Stimulated activated naive CD8-positive, alpha-beta T cell treated with anti-CD3 and anti-CD28 coated beads, Interleukin-15, Interleukin-2, amounts not matched to agents 100 U/mL and 50 U/mL, for 24 hours (primary cell): Measurements from ENCODE around the gene ETV6.

Experiments
- ATAC-seq: fragments of 150-1000 bp; cut with Tn5 transposase; one replicate; pipeline ENCODE4 v1.10.0; 2021
- DNase-seq: peaks from one replicate; pipeline ENCODE4 v3.0.0; 2021

The ETV6 gene

DNA sequence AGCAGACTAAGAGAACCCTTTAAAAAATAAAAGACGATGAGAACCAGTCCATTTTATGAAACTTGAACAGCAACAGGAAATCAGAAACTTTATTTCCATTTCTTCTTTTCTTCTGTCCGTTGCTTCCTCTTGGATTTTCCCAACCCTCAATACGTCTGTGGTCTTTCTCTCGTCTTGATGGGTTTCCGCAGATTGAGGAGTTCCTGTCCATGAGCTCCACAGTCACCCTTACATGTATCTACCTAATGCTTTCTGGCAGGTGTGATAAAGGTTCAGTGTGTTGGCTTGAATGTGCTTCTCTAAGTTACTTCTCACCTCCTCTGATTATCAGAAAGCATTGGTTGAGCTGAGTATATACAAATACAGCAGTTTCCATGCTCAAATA lies 110.0 kb downstream of the ETV6 start:
- DNase-seq: no peak
- ATAC-seq: no peak

DNA sequence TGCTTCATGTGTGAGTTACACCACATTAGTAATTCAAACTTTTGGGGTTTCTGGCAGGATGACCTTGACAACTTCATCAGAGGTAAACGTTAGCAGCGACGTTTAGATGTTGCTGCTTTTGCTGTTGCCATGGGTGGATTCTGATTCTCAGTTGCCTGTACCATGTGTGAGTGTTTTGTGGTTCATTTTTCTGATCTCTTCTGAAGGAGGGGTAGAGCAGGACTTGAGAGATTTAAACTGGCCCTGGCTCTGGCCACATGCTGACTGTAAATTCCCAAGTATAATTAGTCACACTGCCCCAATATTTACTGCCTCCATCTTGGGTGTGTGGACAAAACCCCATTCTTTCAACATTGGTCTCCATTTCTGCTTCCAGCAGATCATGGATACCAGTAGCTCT lies 110.4 kb downstream of the ETV6 start:
- ATAC-seq (no peak), DNase-seq (no peak)

DNA sequence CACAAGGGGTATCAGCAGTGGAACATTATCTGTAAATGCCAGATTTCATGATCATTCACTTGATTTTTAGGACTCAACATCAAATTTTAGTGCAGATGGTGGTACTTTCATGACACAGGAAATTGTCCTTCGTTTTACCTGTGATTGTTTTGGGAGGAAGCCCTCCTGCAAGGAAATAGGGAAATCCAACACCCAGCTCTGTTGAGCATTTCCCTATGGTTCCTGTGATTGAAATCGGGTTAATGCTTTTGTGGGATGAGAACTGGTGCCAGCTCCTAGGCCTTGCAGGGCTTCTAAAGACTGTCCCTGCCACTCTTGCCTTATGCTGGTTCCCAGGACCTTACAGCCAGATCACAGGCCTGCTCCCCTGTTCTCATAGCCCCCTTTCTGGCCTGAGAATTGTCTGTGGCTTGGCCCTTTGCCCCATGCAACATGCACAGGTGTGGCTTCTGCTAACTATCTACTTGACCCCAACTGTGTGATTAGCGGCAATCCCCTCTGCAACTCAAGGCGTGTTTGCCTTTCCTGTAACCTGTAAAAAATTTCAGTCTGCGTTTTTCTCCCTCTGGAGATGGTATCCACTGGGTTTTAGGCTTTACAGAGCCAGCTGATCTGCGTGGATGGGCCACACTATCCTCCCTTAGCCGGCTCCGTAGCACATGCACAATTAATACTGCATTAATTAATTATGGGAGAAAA lies 112.5 kb downstream of the ETV6 start:
- no peak for DNase-seq
- no peak for ATAC-seq

DNA sequence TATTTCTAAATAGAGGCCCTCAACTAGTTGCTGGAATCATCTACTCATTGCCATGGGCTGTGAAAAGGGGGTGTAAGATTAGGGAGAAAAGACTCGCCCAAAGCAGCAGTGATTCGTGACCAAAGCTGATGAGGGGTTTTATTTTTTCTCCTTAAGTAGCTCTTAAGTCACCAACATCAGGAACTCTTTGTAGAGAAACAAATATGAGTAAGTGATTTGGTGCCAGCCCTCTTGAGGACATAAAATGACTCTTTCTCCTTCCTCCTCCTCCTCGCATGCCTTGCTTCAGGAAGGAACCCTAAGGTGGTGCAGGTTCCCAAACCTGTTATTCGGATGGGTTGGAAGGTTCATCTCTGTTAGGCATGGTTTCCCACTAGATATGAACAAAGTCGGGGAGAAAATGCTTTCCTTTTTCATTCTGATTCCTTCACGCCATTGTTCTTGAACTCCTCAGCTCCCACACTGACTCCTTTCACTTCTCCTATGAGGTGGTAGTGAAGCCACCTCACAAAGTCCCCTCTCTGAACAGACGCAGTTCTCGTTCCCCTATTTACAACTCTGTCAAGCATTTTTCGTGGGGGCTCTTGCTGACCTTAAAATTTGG lies 113.4 kb downstream of the ETV6 start:
- DNase-seq: no peak

DNA sequence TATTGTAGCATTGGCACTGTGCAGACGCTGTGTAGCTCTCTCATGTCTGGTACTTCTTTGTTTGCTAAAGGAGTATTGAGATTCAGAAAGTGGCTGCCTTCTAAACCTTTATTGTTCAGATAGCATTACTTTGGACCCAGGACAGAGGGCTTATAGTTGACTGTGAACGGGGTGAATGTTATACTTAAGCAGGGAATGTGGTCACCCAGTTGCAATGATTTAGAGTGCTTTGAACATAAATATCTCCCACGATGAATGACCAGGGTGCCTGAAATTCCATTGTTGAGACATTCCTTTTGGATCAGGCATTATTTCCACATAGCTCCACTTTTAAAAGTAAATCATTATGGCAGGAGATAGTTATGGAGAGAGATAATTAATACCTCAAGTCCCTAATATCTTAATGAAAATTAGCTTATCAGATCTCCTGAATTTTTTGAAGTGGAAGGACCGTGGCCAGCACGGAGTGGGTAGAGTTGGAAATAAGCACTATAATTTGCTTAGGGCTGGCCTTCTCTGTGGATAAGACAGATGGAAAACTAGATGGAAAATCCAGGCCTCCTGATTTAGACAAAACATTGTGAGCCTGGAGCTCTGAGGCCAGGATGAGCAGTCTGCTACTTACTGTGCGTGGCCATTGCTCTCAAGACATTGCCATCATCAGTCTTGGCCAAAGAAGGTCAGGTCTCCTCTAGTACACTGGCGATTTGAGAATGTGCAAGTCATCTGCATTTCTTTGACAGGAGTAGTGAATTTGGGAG lies 114.5 kb downstream of the ETV6 start:
- DNase-seq (no peak), ATAC-seq (no peak)

More for the DNA sequence above, 113.4 kb downstream of the ETV6 start:
- peak; percentile 30 for ATAC-seq

DNA sequence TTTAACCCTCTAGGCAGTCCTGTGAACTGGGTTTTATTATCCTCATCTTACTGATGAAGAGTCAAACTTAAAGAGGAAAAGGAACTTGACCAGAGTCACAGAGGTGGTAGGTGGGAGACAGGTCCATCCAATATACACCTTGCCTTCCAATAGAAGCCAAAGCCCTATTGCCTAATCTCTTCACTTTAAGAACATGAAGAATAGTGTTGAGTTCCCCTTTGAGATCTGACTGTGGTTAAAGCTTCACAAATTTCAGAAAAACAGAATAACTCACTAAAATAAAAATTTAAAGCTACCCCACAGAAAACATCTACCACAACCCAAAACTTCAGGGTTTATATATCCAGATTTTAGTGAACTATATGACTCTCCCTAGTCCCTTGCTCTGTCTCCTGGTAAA lies 115.4 kb downstream of the ETV6 start:
- DNase-seq (no peak), ATAC-seq (no peak)

DNA sequence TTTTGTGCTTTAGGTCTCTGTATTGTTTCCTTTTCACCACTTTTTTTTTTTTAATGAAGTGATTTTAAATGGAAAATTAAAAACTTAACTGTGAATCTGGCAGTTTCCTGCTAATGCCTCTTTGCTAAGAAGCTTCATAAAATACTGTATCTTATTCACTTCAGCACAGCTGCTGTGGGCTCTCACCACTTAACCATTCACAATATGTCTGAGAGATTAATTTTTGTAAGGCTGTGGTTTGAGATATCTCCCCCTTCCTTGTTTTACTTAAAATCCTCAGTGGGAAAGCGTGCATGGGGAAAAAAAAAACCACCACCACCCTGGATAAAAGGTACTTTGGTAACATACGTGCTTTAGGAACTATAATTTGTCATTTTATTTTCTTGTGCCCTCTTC lies 115.9 kb downstream of the ETV6 start:
- ATAC-seq: peak; percentile 26

DNA sequence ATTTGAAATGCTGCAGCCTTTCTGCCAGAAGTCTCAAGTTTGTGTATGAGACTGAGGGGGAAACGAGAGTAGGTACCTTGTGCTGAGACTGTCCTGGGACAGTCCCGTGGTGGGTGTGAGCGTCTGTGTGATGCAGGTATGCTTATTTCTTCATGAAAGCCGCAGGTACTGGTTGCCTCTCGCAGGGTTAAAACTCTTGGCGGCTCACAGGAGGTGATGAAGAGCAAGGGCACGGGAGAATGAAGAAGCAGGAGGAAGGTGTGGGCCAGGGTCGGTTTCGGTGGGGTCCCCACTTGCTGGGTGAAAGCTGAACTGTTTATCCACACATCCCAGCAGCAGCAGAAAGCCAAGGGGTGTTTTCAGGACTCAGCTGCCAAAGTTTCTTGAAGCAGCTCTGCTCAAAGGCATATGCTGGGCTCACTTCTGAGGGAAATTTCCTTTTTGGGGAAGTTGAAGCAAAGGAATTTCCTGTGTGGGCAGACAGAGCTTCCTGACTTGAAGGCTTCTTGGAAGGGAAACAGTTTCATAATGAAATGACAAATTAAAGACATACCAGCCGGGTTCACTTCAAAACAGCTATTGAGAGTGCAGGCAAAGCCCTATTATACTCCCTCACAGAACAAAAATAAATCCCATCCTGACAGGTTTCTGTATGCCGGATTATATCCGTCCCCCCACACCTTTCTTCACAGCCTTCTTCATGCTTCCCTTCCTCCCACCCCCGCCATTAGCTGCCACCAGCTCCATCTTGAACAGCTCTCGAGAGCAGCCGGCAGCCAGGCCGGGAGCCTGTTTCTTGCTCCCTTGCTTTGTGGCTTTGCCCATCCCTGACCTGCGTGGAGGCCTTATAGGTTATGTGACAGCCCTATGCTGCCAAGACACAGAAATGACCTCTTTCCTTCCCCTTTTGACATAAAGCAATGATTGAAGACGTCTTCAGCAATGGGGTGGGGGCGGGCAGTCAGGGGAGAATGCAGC lies 116.6 kb downstream of the ETV6 start:
- ATAC-seq (peak; percentile 94), DNase-seq (peak; percentile 69)

More for the DNA sequence above, 115.9 kb downstream of the ETV6 start:
- DNase-seq: no peak

DNA sequence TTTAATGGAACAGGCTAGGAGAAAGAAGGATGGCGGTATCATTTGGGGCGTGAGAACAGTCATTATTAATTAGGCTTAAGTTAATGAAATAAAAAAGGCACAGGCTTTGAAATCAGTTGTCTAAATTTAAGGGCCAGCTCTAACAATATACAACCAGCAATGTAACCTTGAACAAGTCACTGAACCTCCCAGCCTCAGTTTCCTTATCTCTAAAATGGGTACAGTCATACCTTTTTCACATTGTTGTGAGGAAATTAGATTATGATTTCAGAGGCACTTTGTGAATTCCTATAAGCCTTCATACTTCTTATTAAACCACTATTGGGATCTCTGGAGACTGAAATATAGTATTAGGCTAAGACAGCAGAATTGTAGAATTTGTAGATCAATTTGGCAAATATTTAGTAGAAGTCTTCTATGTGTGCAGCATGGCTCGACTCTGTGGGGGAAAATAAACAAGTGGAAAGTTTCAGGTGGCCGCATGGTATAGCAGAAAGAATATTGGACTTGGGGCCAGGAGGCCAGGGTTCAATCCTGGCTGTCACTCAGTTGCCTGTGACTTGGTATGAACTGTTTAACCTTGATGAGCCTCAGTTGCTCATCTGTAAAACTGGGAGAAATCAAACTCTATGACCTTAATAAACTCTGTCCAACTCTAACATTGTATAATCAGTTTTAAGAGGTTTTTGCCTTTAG lies 117.7 kb downstream of the ETV6 start:
- ATAC-seq (no peak), DNase-seq (no peak)

DNA sequence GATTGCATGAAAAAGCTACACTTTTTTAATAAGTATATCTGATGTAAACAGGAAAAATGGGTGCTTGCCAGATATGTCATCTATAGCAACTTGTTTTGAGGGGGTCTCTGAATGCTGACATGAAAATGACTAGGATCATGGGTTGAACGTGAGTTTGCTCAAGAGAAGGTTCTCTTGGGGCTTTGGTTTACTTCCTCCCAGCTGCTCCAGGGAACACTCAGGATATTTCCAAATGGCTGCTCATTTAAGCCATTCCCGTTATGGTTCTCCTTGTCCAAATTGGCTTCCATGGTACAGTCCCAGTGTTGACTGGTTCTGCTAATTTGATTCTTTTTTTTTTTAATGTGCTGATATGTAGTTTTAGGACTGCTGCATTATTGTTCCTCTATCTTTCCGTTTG lies 118.3 kb downstream of the ETV6 start:
- ATAC-seq (no peak), DNase-seq (no peak)

DNA sequence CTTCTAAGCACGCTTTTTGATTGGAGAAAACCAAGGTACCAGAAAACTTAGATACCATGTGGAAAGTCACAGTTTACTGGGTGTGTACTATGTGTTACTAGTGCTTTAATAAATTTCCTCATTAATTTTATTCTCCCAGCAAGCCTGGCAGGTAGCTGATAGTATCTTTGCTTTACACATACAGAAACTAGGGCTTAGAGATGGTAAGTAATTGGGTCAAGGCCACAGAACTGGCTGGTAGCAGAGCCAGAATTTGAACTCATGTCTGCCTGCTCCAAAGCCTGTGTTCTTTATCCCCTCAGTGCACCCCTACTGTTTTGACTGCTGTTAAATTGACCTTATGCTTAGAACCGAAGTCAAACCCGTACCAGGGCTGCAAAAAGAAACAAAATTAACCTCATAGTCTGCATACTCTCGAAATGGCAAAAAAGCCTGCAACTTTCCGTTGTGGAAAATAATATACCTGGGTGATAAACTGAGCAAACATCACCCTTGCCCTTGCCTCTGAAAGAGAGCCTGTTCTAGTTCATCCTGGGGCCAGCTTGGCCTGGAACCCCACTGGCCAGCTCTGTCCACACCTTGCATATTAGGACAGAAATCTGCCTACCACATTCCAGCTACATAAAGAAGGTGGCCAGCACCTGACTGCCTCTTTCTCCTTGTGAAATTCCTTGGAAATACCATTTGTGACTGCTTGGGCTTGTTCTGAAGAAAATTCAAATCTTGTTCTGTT lies 118.9 kb downstream of the ETV6 start:
- no peak for ATAC-seq

DNA sequence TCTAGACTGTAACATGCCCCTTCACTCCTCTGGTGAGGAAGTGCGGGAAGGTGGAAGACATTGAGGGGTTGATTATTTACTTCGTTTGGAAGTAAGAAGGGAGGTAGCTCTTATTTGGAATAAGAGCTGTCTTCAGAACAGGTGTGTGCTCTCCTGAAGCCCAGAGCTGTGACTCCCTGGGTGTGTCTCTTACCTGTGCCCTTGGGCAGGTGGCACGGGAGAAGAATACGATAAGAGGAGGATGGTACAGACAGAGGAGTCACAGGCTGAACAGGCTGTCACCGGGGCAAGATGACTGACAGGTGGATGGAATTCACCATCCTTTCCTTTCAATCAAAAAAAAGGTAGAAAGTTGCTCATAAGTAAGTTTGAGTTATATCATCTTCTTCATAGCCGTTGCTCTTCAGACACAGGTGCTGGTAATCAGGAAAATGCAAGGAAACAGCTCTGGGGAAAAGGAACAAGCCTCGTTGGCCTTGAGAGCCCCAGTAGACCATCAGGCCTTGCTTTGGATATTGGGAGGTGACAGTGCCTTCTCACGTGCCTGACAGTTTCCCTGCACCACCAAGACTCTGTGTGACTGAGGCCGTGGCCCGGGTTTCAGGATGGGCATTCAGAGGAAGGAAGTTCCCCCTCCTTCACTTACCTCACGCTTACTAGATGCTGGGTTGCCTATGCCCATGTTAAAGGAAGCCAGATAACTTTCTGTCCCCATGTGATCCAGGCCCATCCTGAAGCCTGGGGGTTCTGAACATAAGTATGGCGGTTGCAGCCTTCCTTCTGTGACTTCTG lies 120.4 kb downstream of the ETV6 start:
- DNase-seq: no peak
- ATAC-seq: no peak

More for the DNA sequence above, 118.9 kb downstream of the ETV6 start:
- no peak for DNase-seq

DNA sequence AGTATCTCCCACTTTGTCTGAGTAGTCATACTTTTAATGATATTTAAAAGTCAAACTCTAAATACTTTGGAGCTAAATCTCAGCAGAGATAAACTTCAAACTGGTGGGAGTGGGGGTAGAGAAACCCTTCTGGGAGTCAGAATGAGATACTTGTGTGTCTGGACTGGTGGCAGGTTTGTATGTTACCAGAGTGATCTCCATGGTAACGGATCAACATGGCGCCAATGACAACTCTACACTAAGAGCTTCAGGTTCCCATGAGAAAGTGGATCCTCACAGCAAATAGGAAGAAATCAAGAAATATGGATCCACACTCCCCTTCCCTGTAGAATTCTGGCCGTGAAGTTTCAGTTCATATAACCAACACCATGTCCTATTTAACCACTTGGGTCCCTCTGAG lies 121.9 kb downstream of the ETV6 start:
- DNase-seq (no peak), ATAC-seq (peak; percentile 65)

DNA sequence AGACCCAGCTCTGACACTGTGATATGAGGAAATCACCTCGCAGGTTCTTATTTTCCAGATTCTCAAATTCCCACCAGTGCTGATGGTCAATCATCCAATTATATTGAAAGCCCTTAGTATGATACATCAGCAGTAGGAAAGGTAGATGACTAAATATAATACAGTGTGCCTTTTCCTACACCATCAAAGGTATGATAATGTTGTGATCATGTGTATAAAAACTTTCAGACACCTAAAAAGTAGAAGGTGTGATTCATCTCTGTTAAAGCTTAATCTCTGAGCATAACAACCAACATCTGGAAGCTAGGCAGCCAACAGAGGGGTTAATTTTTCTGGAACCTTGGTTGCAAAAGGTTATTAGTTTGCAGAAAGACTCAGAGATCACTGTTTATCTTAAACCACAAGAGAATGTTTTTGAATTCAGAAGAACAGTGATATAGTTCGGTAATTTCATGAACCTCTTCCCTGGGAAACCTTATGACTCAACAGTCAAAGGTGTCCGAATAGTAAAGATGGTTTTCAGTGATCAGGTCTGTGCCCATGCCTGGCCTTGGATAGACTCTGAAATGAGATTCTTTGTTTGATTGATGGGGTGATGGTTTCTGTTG lies 122.5 kb downstream of the ETV6 start:
- DNase-seq: no peak
- ATAC-seq: peak; percentile 80

DNA sequence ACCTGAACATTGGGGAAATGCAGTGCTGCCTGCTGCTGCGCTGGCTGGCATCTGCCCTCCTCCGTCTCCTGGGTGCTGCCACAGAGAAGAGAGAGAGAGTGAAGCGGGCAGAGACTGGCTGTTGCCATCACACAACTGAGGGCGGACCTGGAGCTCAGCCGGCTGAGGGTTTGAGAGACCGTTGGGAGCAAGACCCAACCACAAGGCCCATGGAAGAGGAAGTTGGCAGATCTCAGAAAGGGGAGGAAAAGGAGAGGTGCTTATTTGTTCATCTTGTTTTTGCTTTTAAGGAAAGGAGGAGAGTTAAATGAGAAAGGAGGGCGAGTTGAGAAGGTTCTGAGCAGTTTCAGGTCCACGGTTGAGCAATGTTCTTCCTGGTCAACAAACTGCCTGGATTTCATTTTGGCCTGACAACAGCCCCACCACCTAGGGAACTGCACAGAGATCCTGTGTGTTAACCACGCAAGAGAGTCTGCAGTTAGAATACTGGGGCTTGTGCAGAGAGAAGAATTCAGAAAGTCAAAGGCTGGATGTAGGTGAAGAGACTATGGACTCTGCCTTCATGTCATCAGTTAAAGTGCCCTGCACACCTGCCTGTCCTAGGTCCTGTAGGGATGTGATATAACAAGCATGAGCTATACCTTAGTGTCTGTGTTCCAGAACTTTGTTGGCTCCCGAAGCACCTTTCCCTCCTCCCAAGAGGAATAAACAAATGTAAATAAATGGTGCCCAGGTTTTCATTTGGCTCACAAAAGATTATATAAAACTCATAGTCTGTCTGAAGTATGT lies 124.6 kb downstream of the ETV6 start:
- no peak for DNase-seq
- ATAC-seq: no peak

DNA sequence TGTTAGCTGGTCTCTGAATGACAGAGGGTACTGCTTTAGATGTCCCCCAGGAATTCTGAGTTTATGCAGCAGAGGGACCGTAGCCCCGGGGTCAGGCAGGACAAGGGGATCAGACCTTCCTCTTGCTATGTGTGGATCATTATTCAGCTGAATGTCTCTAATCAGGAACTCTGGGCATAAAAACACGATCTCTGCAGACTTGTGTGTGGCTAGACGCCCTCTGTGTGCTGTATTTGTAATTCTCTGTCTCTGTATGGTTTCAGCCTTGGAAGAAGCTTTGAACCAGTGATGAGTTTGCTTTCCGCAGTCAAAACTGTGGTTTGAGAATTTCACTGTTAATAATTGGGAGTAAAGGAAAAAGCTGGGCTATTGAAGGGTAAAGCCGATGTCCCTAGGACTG lies 125.3 kb downstream of the ETV6 start:
- ATAC-seq: no peak

DNA sequence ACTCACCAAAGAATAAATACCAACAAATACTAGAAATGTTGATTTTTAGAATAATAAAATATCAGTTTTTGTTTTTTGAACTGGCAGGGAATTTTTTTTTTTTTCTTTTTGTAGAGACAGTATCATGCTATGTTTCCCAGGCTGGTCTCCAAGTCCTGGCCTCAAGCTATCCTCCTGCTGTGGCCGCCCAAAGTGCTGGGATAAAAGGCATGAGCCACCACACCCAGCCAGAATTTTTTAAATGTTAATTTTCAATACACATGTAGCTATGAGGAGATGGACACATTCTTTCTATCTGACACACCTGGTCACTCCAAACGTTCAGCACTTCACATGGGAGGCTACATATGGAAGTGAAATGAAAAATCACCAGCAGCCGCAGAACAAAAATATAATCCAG lies 126.8 kb downstream of the ETV6 start:
- DNase-seq (no peak), ATAC-seq (no peak)

More for the DNA sequence above, 125.3 kb downstream of the ETV6 start:
- no peak for DNase-seq

DNA sequence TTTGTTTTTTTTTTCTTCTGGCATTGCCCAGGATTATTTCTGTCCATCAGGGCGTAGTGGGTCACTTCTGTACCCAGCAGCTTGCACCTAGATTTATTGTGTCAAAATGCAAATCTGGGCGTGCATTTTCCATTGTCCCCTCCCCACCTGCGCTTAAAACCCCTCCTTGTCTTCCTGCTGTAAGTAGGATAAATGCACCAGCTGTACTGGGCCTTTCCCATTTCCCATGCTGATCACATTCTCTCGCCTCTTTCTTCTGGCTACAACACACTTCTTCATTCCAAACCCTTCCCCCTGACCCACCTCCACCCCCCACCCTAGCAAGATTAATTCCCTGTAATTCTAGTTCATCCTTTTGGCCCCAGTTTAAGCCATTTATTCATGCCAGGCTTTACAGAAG lies 128.0 kb downstream of the ETV6 start:
- ATAC-seq: no peak

DNA sequence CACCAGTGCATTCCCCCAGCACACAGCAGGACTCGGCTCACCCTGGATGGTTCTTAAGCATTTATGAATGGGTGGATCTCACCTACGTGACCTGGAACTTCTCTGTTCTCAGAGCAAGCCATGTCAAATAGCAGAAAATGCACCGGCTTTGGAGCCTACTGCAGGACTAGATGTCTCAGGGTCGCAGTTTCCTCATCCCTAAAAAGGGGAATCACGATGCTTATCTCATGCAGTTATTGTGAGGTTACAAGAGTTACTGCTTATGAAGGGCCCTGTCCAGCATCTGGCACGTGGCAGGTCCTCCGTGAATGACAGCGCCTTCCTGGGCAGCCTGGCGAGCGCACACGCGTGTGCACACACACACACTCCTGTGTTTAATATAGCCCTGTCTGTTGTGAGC lies 128.5 kb downstream of the ETV6 start:
- ATAC-seq: no peak
- DNase-seq: no peak

More for the DNA sequence above, 128.0 kb downstream of the ETV6 start:
- DNase-seq: no peak
